ENCODE results near the gene ST7L. TPM values are rescaled to one million over a fixed set of nuclear protein-coding genes. Genes with fewer than 3 reads are reported as not detected.
"Not testable (repeated sequence)": the region's sequence is repeated elsewhere in the genome, so short reads cannot be mapped to it uniquely, and the experiment has no call there.

Gene ST7L, protein sequence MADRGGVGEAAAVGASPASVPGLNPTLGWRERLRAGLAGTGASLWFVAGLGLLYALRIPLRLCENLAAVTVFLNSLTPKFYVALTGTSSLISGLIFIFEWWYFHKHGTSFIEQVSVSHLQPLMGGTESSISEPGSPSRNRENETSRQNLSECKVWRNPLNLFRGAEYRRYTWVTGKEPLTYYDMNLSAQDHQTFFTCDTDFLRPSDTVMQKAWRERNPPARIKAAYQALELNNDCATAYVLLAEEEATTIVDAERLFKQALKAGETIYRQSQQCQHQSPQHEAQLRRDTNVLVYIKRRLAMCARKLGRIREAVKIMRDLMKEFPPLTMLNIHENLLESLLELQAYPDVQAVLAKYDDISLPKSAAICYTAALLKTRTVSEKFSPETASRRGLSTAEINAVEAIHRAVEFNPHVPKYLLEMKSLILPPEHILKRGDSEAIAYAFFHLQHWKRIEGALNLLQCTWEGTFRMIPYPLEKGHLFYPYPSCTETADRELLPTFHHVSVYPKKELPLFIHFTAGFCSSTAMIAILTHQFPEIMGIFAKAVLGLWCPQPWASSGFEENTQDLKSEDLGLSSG
- 21.3 and 26.3 TPM in 2 replicates for total RNA-seq
- 13.9 TPM for polyA plus RNA-seq (2012)

DNA sequence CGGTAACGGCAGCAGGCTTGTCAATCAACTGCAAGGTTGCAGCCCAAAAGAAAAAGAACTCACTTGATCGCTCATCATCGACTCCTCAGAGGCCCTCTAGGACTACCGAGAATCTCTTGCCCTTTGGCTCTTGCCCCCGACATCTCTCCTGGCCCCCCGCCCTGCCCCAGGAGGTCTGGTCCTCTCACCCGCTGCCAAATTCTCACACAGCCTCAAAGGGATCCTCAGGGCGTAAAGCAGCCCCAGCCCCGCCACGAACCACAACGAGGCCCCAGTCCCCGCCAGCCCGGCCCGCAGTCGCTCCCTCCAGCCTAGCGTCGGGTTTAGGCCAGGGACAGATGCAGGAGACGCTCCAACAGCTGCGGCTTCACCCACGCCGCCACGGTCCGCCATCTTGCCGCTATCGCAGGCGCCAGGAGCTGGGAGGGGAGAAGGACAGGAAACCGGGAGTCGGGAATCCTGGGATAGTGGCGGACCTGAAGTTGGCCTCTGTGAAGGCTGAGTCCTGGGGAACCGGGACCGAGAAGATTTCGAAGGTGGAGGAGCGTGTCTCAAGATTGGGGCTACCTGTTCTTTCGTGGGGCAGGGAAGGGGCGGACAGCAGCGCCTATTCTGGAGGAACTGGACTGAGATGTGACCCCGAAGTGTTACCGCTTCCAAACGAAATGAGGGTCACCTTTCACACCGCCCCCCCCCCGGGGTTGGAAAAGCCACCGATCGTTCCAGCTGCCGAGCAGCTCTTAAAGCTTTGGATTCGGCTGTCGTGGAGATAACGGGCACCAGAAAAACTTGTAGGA, at the start of gene ST7L:
Gene ST7L (minus strand): TSS at position 421 of the 797 bp plus-strand sequence. CDS start 28 bp downstream, at position 393.
- DNase-seq (ENCODE audit: low read depth), result peak; percentile 85

DNA sequence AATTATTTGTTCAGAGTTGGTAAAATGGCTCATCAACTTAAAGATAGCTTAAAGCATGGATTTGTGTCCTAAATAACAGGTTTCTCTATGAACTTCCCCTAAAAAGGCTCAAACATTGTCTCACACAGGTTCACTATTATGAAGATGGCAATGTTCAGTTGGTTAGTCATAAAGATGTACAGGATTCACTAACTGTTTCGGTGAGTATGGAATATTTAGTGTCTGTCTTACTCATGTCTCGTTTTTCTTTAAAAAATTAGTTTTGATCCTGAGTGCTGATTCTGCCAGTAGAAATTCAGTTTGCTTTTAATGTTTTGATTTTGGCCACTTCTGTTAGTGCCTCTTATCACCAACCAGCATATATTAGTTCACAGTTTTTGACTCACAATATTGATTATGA, 48.0 kb upstream of the ST7L start:
- DNase-seq (ENCODE audit: low read depth), result no peak

DNA sequence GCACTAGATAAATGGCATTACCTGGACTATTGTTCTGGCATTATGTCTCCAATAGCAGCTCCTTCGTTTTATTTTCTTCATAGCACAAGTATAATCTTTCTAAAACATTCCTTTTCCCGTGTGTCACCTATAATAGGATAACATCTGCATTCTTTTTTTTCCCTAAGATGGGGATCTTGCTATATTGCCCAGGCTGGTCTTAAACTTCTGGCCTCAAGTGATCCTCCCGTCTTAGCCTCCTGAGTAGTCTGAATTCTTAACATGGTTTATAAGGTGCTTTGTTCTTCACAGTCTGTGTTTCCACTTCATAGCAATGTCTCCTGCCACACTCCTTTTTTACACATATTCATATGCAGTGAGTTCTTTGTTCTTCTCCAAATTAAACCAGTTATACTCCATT, 46.9 kb upstream of the ST7L start:
- no peak for DNase-seq (ENCODE audit: low read depth)

DNA sequence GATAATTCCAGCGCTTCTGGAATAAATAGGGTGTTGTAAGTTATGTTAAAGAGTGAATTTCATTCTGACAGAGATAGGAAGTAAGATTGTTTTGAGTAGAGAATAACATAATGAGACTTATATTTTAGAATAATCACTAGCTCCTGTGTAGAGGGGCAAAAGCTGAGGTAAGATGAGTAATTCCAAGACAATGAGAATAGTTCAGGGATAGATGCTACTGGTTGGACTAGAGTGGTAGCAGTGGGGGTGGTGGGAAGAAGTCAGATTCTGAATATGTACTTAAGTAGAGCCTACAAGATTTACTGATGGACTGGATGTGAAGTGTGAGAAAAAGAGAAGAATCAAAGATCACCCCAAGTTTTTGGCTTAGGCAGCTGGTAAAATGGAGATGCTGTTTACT, 32.3 kb upstream of the ST7L start:
- no peak for DNase-seq (ENCODE audit: low read depth)

DNA sequence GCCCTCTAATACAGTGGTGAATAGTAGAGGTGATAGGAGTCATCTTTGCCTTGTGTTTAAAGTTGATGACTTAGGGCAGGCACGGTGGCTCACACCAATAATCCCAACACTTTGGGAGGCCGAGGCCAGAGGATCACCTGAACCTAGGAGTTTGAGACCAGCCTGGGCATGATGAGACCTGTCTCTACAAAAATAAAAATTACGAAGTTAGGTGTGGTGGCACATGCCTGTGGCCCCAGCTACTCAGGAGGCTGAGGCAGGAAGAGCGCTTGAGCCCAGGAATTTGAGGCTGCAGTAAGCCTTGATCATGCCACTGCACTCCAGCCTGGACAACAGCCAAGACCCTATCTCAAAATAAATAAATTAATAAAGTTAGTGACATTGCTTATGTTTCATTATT, 27.3 kb upstream of the ST7L start:
- DNase-seq (ENCODE audit: low read depth), result no peak

DNA sequence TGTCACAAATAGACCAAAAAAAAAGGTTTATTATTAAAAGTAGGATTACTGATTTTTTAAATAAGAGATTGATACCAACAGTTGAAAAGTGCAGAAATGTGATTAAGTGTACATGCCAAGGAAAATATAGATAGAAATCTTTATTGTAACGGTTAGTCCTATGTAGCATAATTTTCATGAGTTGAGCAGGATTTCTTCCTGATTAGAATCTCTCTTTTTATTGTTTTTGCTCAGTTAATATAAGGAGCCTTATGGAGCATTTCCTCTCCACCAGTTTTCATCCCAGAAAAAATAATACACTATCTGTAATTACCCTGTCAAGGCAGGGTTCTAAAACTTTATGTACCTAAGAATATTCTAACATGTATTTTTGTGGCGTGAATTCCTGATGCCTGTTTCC, 24.1 kb upstream of the ST7L start:
- no peak for DNase-seq (ENCODE audit: low read depth)

DNA sequence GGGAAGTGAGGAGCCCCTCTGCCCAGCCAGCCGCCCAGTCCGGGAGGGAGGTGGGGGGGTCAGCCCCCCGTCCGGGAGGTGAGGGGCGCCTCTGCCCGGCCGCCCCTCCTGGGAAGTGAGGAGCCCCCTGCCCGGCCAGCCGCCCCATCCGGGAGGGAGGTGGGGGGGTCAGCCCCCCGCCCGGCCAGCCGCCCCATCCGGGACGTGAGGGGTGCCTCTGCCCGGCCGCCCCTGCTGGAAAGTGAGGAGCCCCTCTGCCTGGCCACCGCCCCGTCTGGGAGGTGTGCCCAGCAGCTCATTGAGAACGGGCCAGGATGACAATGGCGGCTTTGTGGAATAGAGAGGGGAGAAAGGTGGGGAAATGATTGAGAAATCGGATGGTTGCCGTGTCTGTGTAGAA, 21.5 kb upstream of the ST7L start:
- DNase-seq (ENCODE audit: low read depth), result not testable (repeated sequence)

DNA sequence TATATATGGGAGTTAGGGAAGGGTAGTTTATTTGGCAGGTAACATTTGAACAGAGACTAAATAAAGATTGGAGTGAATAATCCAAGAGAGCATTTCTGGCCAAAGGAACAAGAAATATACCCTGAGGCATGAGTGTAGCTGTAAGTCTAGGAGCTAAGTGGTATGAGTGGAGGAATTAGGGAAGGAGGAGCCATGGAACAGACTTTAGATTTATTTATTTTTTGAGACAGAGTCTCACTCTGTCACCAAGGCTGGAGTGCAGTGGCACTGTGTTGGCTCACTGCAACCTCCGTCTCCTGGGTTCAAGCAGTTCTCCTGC, 19.1 kb upstream of the ST7L start:
- DNase-seq (ENCODE audit: low read depth), result no peak

DNA sequence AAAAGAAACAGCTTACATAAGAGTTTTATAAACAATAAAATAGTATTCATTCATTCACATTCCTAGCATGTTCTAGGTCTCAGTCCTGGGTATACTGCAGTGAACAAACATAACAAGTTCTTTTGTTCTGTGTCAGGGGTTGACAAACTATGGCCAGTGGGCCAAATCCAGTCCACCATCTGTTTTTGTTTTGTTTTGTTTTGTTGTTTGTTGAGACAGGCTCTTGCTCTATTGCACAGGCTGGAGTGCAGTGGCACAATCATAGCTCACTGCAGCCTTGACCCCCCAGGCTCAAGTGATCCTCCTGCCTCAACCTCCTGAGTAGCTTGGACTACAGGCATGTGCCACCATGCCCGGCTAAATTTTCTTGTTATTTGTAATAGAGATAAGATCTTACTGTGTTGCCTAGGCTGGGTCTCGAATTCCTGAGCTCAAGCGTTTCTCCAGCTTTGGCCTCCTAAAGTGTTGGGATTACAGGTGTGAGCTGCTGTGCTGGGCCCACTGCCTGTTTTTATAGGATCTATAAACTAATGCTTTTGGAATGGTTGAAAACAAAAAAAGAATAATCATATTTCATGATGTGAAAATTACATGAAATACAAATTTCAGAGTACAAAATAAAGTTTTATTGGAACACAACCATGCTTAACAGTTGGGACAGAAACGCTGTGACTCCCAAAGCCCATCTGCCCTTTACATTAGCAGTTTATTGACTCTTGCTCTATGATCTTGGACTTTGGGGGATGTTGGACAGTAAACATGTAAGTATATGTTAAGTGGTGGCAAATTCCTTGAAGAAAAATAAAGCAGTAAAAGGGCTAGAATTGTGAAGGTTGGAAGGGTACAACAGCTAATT, 18.5 kb upstream of the ST7L start:
- no peak for DNase-seq (ENCODE audit: low read depth)

DNA sequence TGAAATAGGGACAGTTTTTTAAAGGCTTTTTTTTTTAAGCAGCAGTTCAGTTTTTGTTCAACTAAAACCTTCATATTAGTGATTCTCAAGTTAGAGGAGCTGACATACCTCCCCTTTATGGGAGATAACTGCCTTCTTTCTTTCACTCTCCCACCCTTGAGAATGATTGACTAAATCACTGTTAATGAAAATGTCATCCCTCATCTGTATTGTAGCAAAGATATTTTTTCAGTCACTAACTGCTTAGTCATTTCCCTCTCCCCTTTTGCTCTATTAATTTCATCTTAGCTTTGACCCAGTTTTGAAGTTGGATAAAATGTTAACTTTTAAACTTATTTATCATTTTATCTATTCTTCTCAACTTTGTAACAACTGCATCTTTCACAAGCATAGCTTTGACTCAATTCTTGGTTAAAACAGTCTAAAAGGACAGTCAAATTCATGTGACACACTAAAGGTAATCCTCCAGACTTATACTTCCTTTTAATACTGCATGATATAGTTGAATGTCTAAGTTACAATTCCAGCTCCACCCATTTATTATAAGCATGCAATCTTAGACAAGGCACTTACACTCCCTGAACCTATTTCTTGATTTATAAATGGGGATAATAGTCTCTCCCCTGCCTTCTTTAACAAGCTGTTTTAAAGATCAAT, 17.8 kb upstream of the ST7L start:
- DNase-seq (ENCODE audit: low read depth), result no peak

DNA sequence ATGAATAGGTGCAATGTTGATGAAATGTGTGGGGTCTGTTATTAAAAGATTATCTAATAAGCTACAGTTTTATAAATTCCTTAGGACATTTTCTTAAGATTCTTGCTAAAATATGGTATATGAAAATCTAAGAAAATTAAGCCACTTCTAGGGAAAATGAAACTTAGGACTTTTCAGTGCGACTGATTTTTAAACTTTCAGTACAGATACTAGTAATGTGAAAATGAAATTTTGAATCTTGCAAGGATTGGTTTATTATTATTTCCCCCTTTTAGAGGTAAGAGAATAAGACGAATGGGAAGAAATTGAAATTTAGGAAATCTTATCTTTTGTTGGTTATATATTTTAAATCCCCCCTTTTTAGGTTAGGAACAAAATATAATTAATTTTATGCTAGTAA, 17.1 kb upstream of the ST7L start:
- no peak for DNase-seq (ENCODE audit: low read depth)

DNA sequence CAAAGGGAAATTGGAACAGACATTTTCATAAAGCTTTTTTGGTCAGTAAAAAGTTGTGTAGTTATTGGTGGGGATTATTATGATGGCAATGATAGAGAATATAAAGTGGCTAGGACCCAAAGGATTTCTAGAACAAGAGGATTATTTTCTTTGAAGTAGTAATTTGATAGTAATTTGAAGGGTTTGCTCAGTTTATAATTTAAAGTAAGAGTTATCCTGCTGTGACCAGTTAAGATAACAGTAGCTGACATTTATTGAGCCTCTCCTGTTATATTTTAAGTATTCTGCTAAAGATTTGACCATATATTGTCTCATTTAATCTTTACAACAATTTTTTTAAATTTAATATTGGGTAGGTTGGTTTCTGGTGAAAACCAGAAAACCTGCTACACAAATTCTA, 15.4 kb upstream of the ST7L start:
- no peak for DNase-seq (ENCODE audit: low read depth)

DNA sequence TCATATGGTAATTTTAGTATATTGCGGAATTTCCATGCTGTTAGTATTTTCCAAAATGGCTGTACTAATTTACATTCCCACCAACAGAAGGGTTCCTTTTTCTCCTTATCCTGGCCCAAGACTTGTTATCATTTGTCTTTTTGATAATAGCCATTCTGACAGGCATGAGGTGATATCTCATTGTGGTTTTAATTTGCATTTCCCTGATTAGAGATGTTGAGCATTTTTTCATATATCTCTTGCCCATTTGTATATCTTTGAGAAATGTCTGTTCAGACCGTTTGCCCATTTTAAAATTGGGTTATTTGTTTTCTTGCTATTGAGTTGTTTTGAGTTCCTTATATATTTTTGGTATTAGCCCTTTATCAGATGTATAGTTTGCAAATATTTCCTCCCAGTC, 14.7 kb upstream of the ST7L start:
- no peak for DNase-seq (ENCODE audit: low read depth)

DNA sequence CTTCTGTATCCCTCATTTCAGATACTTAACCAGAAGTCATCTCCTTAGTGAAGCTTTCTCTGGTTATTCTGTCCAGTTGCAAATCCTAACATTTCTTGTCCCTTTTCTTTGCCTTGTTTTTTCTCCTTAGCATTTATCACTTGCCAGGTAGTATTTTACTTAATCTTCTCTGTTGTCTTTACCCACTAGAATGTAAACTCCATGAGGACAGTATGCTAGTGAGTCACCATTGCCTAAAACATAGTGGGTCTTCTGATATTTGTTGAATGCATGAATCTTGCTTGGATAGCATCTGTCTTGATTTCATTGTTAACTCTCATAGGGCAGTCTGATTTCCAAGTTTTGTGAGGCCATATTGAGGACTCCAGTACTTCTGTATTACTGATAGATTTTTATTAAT, 10.3 kb upstream of the ST7L start:
- no peak for DNase-seq (ENCODE audit: low read depth)

DNA sequence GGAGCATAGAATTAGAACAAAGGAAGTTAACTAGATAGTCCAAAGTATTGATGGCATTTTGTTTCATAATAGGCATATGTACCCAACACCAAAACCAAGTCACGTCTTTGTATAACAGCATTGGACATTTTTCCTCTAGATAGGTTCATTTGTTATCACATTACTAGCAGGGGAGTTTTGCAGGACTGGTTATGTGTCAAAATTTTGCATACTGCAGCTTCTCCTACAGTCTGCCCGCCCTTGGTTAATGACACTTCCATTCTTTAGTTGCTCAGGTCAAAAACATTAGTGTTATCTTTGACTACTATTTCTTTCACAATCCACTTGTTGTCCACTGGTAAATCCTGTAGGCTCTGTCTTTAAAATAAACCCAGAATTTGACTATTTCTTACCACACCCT, 9.6 kb upstream of the ST7L start:
- DNase-seq (ENCODE audit: low read depth), result no peak

DNA sequence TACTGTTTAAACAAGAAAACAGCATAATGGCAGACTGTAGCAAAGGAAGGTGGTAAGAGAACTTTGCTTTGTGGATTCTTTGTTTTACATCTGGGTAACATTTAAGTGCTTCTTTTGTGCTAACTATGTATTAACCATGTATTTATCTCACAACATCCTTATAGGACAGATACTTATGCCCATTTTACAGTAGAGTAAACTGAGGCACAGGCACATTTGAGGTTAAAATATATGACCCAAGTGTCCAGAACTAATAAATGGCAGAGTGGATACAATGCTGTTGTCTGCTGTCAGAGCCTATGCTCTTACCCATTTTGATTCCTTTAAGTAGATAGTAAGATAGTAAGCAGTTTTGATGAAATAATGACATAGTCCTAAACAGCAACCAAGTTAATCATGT, 7.9 kb upstream of the ST7L start:
- DNase-seq (ENCODE audit: low read depth), result no peak

DNA sequence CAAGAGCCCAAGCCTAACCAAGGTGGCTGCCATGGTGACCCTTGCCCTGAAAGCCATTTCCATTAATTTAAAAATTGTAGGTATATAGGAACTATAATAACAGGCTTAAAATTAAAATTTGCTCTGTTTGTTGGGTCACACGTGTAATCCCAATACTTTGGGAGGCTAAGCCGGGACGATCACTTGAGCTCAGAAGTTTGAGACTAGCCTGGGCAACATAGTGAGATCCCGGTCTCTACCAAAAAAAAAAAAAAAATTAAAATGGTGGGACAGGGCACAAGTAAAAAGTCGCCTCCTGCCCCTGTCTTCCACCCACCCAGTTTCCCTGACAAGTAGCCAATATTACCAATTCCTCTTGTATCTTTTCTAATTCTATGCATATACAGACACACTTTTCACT, 7.3 kb upstream of the ST7L start:
- DNase-seq (ENCODE audit: low read depth), result no peak

DNA sequence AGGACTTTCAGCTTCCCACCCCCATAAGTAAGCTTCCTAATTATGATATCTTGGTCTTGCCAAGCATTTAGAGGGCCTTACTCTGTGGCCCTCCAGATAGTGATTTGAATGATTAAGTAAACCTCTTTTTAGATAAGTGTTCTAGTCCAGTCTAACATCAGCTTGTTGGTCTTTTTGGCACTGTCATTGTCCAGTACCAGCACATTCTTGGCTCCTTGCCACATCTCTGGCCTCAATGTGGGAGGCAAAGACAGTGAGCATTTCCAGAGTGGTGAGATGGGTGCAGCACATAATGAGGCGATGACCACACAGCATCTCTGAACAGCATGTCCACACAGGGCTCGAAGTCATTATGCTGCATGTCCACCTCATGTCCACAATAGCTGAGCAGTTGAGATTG, 6.8 kb upstream of the ST7L start:
- DNase-seq (ENCODE audit: low read depth), result peak; percentile 73

DNA sequence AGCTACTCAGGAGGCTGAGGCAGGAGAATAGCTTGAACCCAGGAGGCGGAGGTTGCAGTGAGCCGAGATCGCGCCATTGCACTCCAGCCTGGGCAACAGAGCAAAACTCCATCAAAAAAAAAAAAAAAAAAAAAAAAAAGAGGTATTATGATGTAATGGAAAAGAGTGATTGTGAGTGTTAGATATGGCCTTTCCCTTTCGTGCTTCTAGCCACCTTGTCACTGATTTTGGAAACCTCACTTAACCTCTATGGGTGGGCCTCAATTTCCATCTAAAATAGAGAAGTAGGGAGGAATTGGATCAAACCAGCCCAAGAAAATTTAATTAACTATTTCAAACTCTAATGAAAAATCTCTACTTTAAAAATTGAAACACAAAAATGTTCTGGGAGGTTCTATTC, 5.6 kb upstream of the ST7L start:
- DNase-seq (ENCODE audit: low read depth), result not testable (repeated sequence)

DNA sequence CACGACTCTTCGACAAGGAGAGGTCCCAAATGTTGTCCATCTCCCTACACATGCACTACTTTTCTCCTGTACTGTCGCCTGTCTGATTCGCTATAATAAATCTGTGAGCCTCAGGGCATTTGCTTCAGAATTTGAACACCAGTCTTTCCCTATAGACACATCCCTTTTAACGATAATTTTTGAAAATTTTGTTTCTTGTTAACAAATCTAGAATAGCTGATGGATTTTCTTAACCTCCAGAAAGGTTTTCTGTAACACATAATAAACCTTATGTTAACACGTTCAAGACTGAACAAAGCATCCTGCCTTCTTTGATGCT, 1.4 kb upstream of the ST7L start:
- DNase-seq (ENCODE audit: low read depth), result no peak

All from myocyte (in vitro differentiated cells).